ENCODE results near the gene MRPS21. TPM values are rescaled to one million over a fixed set of nuclear protein-coding genes. Genes with fewer than 3 reads are reported as not detected.

Gene MRPS21
- total and polyA plus RNA-seq, 2 of the 8 experiments (the other 6 are each of a cell fraction or from before 2014, with no cell fraction given), result 81.9 to 99.8 TPM

DNA sequence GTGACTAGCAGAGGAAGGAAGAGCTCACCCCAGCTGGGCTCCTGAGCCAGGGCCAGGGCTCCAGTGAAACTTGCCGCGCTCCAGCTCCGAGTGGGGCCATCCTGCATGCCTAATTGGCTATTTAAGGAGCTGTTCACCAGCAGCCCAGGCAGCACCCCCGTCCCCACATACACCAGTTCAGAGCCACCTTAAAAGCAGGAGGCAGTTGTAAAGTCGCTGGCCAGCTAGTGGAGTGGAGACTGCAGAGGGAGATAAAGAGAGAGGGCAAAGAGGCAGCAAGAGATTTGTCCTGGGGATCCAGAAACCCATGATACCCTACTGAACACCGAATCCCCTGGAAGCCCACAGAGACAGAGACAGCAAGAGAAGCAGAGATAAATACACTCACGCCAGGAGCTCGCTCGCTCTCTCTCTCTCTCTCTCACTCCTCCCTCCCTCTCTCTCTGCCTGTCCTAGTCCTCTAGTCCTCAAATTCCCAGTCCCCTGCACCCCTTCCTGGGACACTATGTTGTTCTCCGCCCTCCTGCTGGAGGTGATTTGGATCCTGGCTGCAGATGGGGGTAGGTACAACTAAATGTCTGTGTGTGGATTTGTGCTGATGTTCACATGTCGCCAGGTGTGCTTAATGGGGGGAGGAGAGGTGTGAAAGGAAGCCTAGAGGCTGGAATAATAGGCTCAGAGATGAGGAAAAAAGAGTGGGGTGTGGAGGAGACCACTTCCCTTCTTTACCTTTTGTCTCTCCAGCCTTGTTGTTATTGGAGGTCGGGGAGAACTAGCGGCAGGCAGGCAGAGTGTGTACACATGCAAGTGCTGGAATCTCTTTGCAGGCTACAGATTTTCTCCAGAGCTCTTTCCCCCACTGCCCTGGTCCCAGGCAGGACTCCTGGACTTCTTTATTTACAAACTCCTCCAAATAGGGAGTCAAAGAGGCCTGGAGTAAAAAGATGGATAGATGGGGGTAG lies 35.8 kb upstream of the MRPS21 start, which contains the start of gene CA14:
Gene CA14, plus strand, starts transcription at position 151 of the 962 bp plus-strand sequence. Its CDS starts 355 bp downstream, at position 506.
- peak within 1 kb of the TSS; percentile 98 for H2BK5ac ChIP-seq (ENCODE audit: low read depth, low read length)
- H3K14ac ChIP-seq (ENCODE audit: insufficient read length), result peak within 1 kb of the TSS; percentile 89
- peaks cover 36% of the 10 kb centered on the region for H3K23me2 ChIP-seq (ENCODE audit: low read depth, low read length)
- peak within 1 kb of the TSS; percentile 100 for H2BK15ac ChIP-seq (ENCODE audit: low read length)
- H3K23ac ChIP-seq (ENCODE audit: insufficient read length), result peak within 1 kb of the TSS; percentile 7
- H3K4me1 ChIP-seq (replicated peaks in 1 of 4; ENCODE audit: control insufficient read depth in 3 of 4, insufficient read depth in 4 of 4, low read length in 3 of 4), result peaks cover 0 to 20% (median 14%) of the 10 kb centered on the region in 4 experiments; a peak in 6 of 7 replicates
- H2BK120ac ChIP-seq (replicated peaks; ENCODE audit: low read depth, low read length), result peak within 1 kb of the TSS; percentile 97
- H2BK12ac ChIP-seq (ENCODE audit: low read depth, low read length), result peak within 1 kb of the TSS; percentile 99
- H3K9me3 ChIP-seq (ENCODE audit: insufficient read depth in 2 of 2, low read depth in 1 of 2, low read length in 1 of 2), result no peaks in the 10 kb centered on the region
- WGBS, 2 experiments (ENCODE audit: extremely low coverage in 1 of 2, insufficient coverage in 1 of 2, insufficient read length in 1 of 2, insufficient replicate concordance in 2 of 2, low coverage in 1 of 2, low lambda C conversion rate in 2 of 2, missing lambda C conversion rate in 1 of 2), result 3% methylated on average over 13 of the region's 13 CpGs; no CpG with 5 or more reads in 1 of the 2 experiments
- H4K20me1 ChIP-seq (replicated peaks in 1 of 2; ENCODE audit: control insufficient read depth in 1 of 2, insufficient read depth in 2 of 2, low read length in 2 of 2), result no peaks in the 10 kb centered on the region
- H2AFZ ChIP-seq (ENCODE audit: low read length), result no peak within 1 kb of the TSS
- FAIRE-seq (no peak), DNase-seq (ENCODE audit: low read depth in 1 of 2, low spot score in 2 of 2) (peak in 1 of 2 experiments; percentile 68)
- H3K9ac ChIP-seq (replicated peaks in 1 of 4; ENCODE audit: extremely low read depth in 1 of 4, low read depth in 3 of 4, low read length in 3 of 4), result peak within 1 kb of the TSS; percentile 67 to 83 (median 79)
- POLR2A ChIA-PET (ENCODE audit: partially characterized antibody), result interaction anchor here (0.8 to 19.4 kb wide), 20 partner anchors 8 to 724 kb away, joined by 3 to 535 read pairs (median 6); partner anchors contain the start of genes ANP32E, ANXA9, APH1A and C1orf54
- peak within 1 kb of the TSS; percentile 78 to 99 for H3K4me2 ChIP-seq (ENCODE audit: insufficient read depth in 1 of 2, low read depth in 2 of 2, low read length in 2 of 2)
- H3K56ac ChIP-seq (replicated peaks; ENCODE audit: insufficient read length, low read depth, low read length), result peak within 1 kb of the TSS; percentile 67
- peak within 1 kb of the TSS; percentile 100 for H3K18ac ChIP-seq (ENCODE audit: extremely low read depth, low read length)
- H4K5ac ChIP-seq (ENCODE audit: insufficient read length, low read depth, low read length), result peak within 1 kb of the TSS; percentile 64
- peak within 1 kb of the TSS; percentile 96 for H4K91ac ChIP-seq (replicated peaks; ENCODE audit: insufficient read length, low read length)
- H2AK5ac ChIP-seq (ENCODE audit: low read depth, low read length), result peak within 1 kb of the TSS; percentile 99
- no peaks in the 10 kb centered on the region for H3K27me3 ChIP-seq (replicated peaks in 1 of 4; ENCODE audit: control insufficient read depth in 3 of 4, extremely low read depth in 1 of 4, insufficient read depth in 3 of 4, low read length in 3 of 4)
- H3K4me3 ChIP-seq (ENCODE audit: extremely low read depth in 1 of 4, insufficient read depth in 2 of 4, low read depth in 3 of 4, low read length in 4 of 4), result peak within 1 kb of the TSS; percentile 70 to 82 (median 80)
- peaks cover 4 to 25% of the 10 kb centered on the region in 2 experiments for H3K79me2 ChIP-seq (ENCODE audit: control insufficient read depth in 1 of 2, insufficient read depth in 2 of 2, low read length in 2 of 2)
- peaks cover 3 to 20% (median 13%) of the 10 kb centered on the region in 4 experiments; a peak in 7 of 8 replicates for H3K36me3 ChIP-seq (ENCODE audit: control insufficient read depth in 2 of 4, insufficient read depth in 4 of 4, low read length in 3 of 4)
- H3K4ac ChIP-seq (replicated peaks; ENCODE audit: insufficient read length, low read depth, low read length), result peak within 1 kb of the TSS; percentile 95
- peak within 1 kb of the TSS; percentile 81 for H4K8ac ChIP-seq (ENCODE audit: extremely low read depth, insufficient read depth, low read length)
- peaks cover 5% of the 10 kb centered on the region; the same call in 1 of the 2 replicates for H3K79me1 ChIP-seq (ENCODE audit: low read depth, low read length)
- CTCF ChIA-PET (ENCODE audit: partially characterized antibody), result interaction anchor here (2.5 to 17.5 kb wide), 2 partner anchors 18 to 32 kb away, joined by 9 to 326 read pairs; partner anchors contain the start of genes APH1A, C1orf54 and CIART
- H2BK20ac ChIP-seq (ENCODE audit: low read length), result peak within 1 kb of the TSS; percentile 96; the same call in 1 of the 2 replicates
- H3K27ac ChIP-seq (ENCODE audit: low read depth, low read length), result peak within 1 kb of the TSS; percentile 95
- no peak for TF ChIP-seq TAF7 (optimal IDR thresholded peaks at IDR 0.05; ENCODE audit: borderline replicate concordance, low read depth, low read length)
- no peak for TF ChIP-seq SRF (IDR thresholded peaks at IDR 0.05; ENCODE audit: low read depth, low read length)
- peak; percentile 66 for TF ChIP-seq CTBP2 (IDR thresholded peaks at IDR 0.05; ENCODE audit: borderline replicate concordance, insufficient read depth, insufficient read length, low read length)
- peak in 1 of 2 experiments; percentile 68; a peak in 3 of 4 replicates for TF ChIP-seq SIN3A (conservative IDR thresholded peaks at IDR 0.05 in 1 of 2, IDR thresholded peaks at IDR 0.05 in 1 of 2; ENCODE audit: low read depth in 1 of 2, low read length in 2 of 2)
- TF ChIP-seq RFX5 (IDR thresholded peaks at IDR 0.05; ENCODE audit: borderline replicate concordance, low read depth, low read length), result no peak
- TF ChIP-seq, protein P1, sequence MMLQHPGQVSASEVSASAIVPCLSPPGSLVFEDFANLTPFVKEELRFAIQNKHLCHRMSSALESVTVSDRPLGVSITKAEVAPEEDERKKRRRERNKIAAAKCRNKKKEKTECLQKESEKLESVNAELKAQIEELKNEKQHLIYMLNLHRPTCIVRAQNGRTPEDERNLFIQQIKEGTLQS (IDR thresholded peaks at IDR 0.05; ENCODE audit: insufficient read depth, low read depth, low read length), result no peak
- peak; percentile 78 for TF ChIP-seq SAP30 (IDR thresholded peaks at IDR 0.05; ENCODE audit: insufficient read depth, insufficient replicate concordance, low read length)
- TF ChIP-seq MAFK (IDR thresholded peaks at IDR 0.05; ENCODE audit: low read depth, low read length), result no peak

Measured in H1 (cell line).